Neural progenitor cell (in vitro differentiated cells): ENCODE data around the gene NEDD1. TPM values are rescaled to one million over a fixed set of nuclear protein-coding genes. Genes with fewer than 3 reads are reported as not detected.

Experiments
- DNase-seq: peaks from one replicate; pipeline ENCODE4 v3.0.0-alpha.2; 2016; ENCODE audit warnings: low spot score
- H2AFZ ChIP-seq: fragments of 200-600 bp; sonication (generic); replicated peaks from 2 replicates; pipeline ENCODE4 v1.6.1; 2016; ENCODE audit warnings: antibody characterized with exemption
- H3F3A ChIP-seq: fragments of 200-600 bp; sonication (generic); 2 replicates; pipeline ENCODE4 v1.6.1; 2016; ENCODE audit warnings: antibody characterized with exemption, low read depth
- H3K27ac ChIP-seq: fragments of 200-600 bp; sonication (generic); 2 replicates; pipeline ENCODE4 v1.5.1; 2016; ENCODE audit warnings: mild to moderate bottlenecking
- H3K27me3 ChIP-seq: fragments of 200-600 bp; sonication (generic); 2 replicates; pipeline ENCODE4 v1.6.1; 2016; ENCODE audit warnings: mild to moderate bottlenecking, moderate library complexity
- H3K36me3 ChIP-seq: fragments of 200-600 bp; sonication (generic); 2 replicates; pipeline ENCODE4 v1.5.1; 2016
- H3K4me1 ChIP-seq: fragments of 200-600 bp; sonication (generic); 2 replicates; pipeline ENCODE4 v1.6.1; 2016; ENCODE audit warnings: mixed run types
- H3K4me2 ChIP-seq: fragments of 200-600 bp; sonication (generic); 2 replicates; pipeline ENCODE4 v1.6.1; 2016
- H3K4me3 ChIP-seq: fragments of 200-600 bp; sonication (generic); 2 replicates; pipeline ENCODE4 v1.5.1; 2016
- H3K79me2 ChIP-seq: fragments of 200-600 bp; sonication (generic); 2 replicates; pipeline ENCODE4 v1.6.1; 2016; ENCODE audit warnings: low read depth
- H3K9ac ChIP-seq: fragments of 200-600 bp; sonication (generic); 2 replicates; pipeline ENCODE4 v1.6.1; 2016
- H3K9me3 ChIP-seq: fragments of 200-600 bp; sonication (generic); 2 replicates; pipeline ENCODE4 v1.5.1; 2016; ENCODE audit warnings: low read depth
- H4K20me1 ChIP-seq: fragments of 200-600 bp; sonication (generic); 2 replicates; pipeline ENCODE4 v1.6.1; 2016; ENCODE audit warnings: low read depth
- H3K27ac Mint-ChIP-seq: 3 replicates; pipeline ENCODE4 v1.8.0; 2021; ENCODE audit warnings: mixed read lengths
- H3K27me3 Mint-ChIP-seq: 2 replicates; pipeline ENCODE4 v1.8.0; 2022; ENCODE audit warnings: low read depth, mild to moderate bottlenecking, inconsistent platforms, moderate library complexity, mixed read lengths; ENCODE audit not compliant: insufficient read depth
- H3K36me3 Mint-ChIP-seq: 3 replicates; pipeline ENCODE4 v1.8.0; 2021; ENCODE audit warnings: mixed read lengths
- H3K4me1 Mint-ChIP-seq: 3 replicates; pipeline ENCODE4 v1.8.0; 2021; ENCODE audit warnings: mixed read lengths
- H3K4me3 Mint-ChIP-seq: 3 replicates; pipeline ENCODE4 v1.8.0; 2021; ENCODE audit warnings: mild to moderate bottlenecking, moderate library complexity, mixed read lengths
- H3K9me3 Mint-ChIP-seq: 3 replicates; pipeline ENCODE4 v1.8.0; 2020; ENCODE audit warnings: mixed read lengths
- CTCF ChIP-seq: fragments of 200-600 bp; sonication (generic); IDR thresholded peaks from 2 replicates; pipeline ENCODE4 v1.5.1; 2017; ENCODE audit warnings: antibody characterized with exemption, mild to moderate bottlenecking
- EZH2 ChIP-seq: fragments of 200-600 bp; sonication (generic); IDR thresholded peaks from 2 replicates; pipeline ENCODE4 v1.6.1; 2017; ENCODE audit warnings: antibody characterized with exemption, mild to moderate bottlenecking, moderate library complexity
- EZH2phosphoT487 ChIP-seq: fragments of 200-600 bp; sonication (generic); IDR thresholded peaks from 2 replicates; pipeline ENCODE4 v1.6.1; 2017; ENCODE audit warnings: antibody characterized with exemption
- total RNA-seq: library from RNA; depleted of rRNA; stranded (reverse); fragments of >200 nt; gene quantifications from 2 replicates; pipeline ENCODE4 v1.2.3, GENCODE V29; 2015; ENCODE audit warnings: low replicate concordance

The NEDD1 gene
- total RNA-seq, 1 donor from 2014 or later, result 115 TPM

DNA sequence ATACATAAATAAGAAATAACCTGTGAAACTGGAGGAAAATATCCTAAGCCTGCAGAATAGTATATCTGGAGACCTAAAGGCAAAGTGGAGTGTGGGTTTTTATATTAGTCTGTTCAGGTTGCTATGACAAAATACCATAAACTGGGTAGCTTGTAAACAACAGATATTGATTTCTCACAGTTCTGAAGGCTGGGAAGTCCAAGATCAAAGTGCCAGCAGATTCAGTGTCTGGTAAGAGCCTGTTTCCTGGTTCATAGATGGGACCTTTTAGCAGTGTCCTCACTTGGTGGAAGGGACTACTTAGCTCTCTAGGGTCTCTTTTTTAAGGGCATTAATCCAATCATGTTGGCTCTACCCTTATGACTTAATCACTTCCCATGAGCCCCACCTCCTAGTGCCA lies 25.4 kb upstream of the NEDD1 start:
- H3K9me3 ChIP-seq, result no peaks in the 10 kb centered on the region
- H3K27ac Mint-ChIP-seq, result no peak overlapping the region
- H3K4me1 Mint-ChIP-seq, result no peaks in the 10 kb centered on the region
- H3F3A ChIP-seq, result no peaks in the 10 kb centered on the region
- no peak overlapping the region for H3K4me3 ChIP-seq
- H3K9ac ChIP-seq, result no peak overlapping the region
- no peak for DNase-seq
- no peaks in the 10 kb centered on the region for H3K27me3 ChIP-seq
- H3K4me3 Mint-ChIP-seq, result no peak overlapping the region
- no peaks in the 10 kb centered on the region for H3K36me3 Mint-ChIP-seq
- no peaks in the 10 kb centered on the region for H3K9me3 Mint-ChIP-seq
- H3K4me2 ChIP-seq, result no peak overlapping the region
- peaks cover 9% of the 10 kb centered on the region for H3K4me1 ChIP-seq
- H3K27me3 Mint-ChIP-seq, result peaks cover 5% of the 10 kb centered on the region
- no peak overlapping the region for H3K27ac ChIP-seq
- no peak for TF ChIP-seq CTCF
- TF ChIP-seq EZH2phosphoT487, result no peak
- no peak for TF ChIP-seq EZH2
- no peaks in the 10 kb centered on the region for H4K20me1 ChIP-seq
- no peaks in the 10 kb centered on the region for H3K79me2 ChIP-seq
- H2AFZ ChIP-seq, result no peak overlapping the region
- no peaks in the 10 kb centered on the region for H3K36me3 ChIP-seq

GRCh38 chr12:96882862-96883261 lies 24.2 kb upstream of the NEDD1 start:
- Mint-ChIP-seq H3K36me3 (no peaks in the 10 kb centered on the region), H3K27ac (no peak overlapping the region), H3K9me3 (no peaks in the 10 kb centered on the region), H3K4me3 (no peak overlapping the region), H3K27me3 (peaks cover 5% of the 10 kb centered on the region), H3K4me1 (no peaks in the 10 kb centered on the region)
- no peaks in the 10 kb centered on the region for H3K36me3 ChIP-seq
- H3K4me3 ChIP-seq, result no peak overlapping the region
- no peak overlapping the region for H3K27ac ChIP-seq
- no peak for DNase-seq
- no peaks in the 10 kb centered on the region for H3K9me3 ChIP-seq
- H3F3A ChIP-seq, result no peaks in the 10 kb centered on the region
- no peak for TF ChIP-seq EZH2phosphoT487
- TF ChIP-seq EZH2, result no peak
- no peak for TF ChIP-seq CTCF
- H3K79me2 ChIP-seq, result no peaks in the 10 kb centered on the region
- H3K9ac ChIP-seq, result no peak overlapping the region
- no peaks in the 10 kb centered on the region for H3K27me3 ChIP-seq
- no peak overlapping the region for H2AFZ ChIP-seq
- no peaks in the 10 kb centered on the region for H4K20me1 ChIP-seq
- no peak overlapping the region for H3K4me2 ChIP-seq
- H3K4me1 ChIP-seq, result no peaks in the 10 kb centered on the region

DNA sequence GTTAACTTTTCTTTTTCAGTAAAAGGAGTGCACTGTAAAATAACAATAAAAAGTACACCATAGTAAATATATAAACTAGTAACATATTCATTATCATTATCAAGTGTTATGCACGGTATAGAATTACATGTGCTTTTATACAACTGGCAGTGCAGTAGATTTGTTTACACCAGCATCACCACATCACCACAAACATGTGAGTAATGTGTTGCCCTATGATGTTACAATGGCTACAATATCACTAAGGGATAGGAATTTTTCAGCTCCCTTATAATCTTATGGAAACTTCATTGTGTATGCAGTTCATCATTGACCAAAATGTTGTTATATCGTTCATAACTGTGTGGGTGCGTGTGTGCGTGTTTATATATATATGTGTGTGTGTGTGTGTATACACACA lies 23.5 kb upstream of the NEDD1 start:
- no peaks in the 10 kb centered on the region for H3K27me3 ChIP-seq
- Mint-ChIP-seq H3K9me3 (no peaks in the 10 kb centered on the region), H3K36me3 (no peaks in the 10 kb centered on the region), H3K27me3 (peaks cover 5% of the 10 kb centered on the region), H3K4me1 (no peaks in the 10 kb centered on the region), H3K4me3 (no peak overlapping the region), H3K27ac (no peak overlapping the region)
- no peaks in the 10 kb centered on the region for H3K4me1 ChIP-seq
- no peak overlapping the region for H3K4me3 ChIP-seq
- H3F3A ChIP-seq, result no peaks in the 10 kb centered on the region
- DNase-seq, result no peak
- H4K20me1 ChIP-seq, result no peaks in the 10 kb centered on the region
- H3K36me3 ChIP-seq, result no peaks in the 10 kb centered on the region
- no peak for TF ChIP-seq CTCF
- TF ChIP-seq EZH2phosphoT487, result no peak
- TF ChIP-seq EZH2, result no peak
- no peaks in the 10 kb centered on the region for H3K79me2 ChIP-seq
- no peak overlapping the region for H2AFZ ChIP-seq
- H3K4me2 ChIP-seq, result no peak overlapping the region
- H3K9ac ChIP-seq, result no peak overlapping the region
- no peaks in the 10 kb centered on the region for H3K9me3 ChIP-seq
- H3K27ac ChIP-seq, result no peak overlapping the region
